NCI-H2171 (cell line): ENCODE results near the gene CADPS.

ENCODE experiments used
- DNase-seq: peaks from one replicate; lab custom pipeline; 2025; lab: John Stamatoyannopoulos, UW

The CADPS gene

DNA sequence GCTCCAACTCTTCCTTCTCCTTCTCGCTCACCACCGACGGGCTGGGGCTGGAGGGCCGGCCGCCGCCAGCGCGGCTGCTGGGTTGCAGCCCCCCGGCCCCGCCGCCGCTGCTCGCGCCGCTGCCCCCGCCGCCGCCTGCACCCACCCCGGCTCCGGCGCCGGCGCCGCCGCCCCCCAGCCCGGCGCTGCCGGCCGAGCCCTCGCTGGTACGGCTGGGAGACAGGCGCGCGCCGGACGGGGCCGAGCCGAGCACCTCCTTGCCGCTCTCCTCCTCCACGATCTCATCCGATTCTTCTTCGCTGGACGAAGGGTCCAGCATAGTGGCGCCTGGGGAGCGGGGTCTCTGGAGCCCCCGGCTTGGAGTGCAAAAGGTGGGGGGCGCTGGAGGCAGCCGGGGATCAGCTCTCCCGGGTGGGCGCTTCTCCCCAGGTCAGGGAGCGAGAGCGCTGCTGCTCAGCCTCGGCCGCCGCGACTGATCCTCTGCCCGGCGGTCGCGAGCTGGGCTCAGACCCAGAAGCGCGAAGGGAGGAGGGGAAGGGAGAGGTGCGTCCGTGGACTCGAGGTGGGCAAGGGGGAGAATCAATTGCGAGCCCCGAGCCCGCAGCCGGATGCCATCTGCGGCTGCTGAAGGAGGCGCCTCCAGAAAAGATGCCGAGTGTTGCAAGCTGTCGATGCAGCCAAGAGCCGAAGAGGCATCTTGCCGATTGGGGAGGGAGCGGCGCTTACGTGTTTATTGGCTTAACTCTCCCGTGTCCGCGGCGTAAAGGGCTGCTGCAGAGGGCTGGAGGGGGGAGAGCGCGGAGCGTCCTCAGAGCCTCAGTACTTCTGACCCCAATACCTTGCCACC is at the start of gene CADPS:
Gene CADPS (minus strand): TSS at position 706 of the 847 bp plus-strand sequence. CDS start 387 bp downstream, at position 319.
- peak; percentile 62 for DNase-seq

- DNase-seq, result no peak
Measured at GRCh38 chr3:62923066-62923465, 47.9 kb upstream of the CADPS start.

DNA sequence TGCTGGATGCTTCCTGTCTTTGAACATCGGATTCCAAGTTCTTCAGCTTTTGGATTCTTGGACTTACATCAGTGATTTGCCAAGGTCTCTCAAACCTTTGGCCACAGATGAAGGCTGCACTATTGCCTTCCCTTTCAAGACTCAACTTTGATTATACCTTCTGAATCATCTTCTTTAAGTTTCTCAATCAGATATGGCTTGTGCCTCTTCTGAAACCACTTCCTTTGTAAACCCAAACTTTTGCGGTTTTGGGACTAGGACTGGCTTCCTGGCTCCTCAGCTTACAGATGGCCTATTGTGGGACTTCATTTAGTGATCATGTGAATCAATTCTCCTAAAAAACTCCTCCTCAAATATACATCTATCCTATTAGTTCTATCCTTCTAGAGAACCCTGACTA is 47.1 kb upstream of the CADPS start:
- DNase-seq, result no peak

DNA sequence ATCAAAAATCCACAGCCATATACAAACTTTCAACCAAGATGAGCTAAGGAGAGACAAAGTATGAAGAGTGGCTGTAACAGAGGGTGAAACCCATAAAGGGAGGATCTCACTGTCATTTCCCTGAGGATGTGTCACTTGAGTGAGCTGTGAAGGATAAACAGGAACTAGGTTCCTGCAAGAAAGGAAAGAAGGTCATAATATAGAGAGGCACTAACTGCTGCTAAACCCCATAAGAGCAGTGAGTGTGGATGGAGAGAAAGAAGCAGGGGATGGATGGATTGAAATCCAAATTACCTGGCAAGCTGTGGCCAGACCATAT is 45.2 kb upstream of the CADPS start:
- no peak for DNase-seq

GRCh38 chr3:62919784-62920465 is 44.7 kb upstream of the CADPS start:
- no peak for DNase-seq

DNA sequence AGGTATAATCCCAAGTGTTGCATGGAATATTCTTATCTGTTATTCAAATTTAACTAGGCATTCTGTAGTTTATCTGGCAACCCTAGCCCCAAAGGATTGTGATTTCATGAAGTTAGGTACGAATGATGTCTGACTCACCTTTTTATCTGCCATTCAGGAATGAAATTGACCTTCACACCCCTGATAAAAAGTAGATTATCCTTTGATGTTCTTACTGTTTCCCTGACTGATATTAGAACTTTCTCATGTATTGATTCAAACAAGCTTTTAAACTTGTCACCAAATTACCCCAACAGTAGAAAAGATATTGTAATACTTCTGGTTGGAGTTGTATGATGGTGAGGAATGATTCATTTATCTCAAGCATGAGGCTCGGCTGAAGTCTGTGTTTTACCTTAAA is 43.6 kb upstream of the CADPS start:
- no peak for DNase-seq

DNA sequence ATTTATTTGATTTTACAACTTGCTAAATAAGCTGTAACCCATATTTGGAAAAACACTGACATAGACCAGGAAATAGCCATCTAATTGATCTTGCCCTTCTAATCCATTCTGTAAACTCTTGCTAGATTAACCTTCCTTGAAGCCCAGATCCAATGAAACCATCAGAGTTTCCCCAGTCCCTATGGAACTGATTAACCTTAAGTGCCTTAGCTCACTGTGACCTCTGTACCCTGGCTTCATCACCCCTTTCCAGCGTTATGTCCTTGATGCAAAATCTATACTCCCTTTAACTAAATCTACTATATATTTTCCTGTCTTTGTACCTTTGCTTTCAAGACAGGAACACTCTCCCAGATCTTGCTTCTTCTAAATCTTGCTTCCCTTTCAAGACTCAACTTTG is 42.9 kb upstream of the CADPS start:
- DNase-seq, result no peak

- DNase-seq, result no peak
Measured at GRCh38 chr3:62911526-62911925, 36.3 kb upstream of the CADPS start.

DNA sequence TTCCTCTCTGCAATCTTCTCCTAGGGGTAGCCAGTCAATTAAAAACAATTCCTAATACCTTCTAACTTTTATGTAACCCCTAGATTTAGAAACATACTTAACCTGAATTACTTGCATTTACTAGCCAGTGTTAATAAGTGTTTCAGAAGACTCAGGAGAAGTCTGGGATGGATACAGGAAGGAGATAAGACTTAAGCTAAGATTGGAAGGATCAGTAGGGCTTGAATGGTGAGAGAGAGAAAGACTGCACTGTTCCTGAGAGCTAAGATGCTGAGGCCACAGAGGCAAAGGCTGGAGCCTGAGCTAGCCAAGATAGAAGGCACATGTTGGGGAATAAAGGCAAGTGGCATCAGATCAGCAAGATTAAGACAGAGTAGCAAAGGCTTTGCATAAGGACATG is 30.1 kb upstream of the CADPS start:
- no peak for DNase-seq

DNA sequence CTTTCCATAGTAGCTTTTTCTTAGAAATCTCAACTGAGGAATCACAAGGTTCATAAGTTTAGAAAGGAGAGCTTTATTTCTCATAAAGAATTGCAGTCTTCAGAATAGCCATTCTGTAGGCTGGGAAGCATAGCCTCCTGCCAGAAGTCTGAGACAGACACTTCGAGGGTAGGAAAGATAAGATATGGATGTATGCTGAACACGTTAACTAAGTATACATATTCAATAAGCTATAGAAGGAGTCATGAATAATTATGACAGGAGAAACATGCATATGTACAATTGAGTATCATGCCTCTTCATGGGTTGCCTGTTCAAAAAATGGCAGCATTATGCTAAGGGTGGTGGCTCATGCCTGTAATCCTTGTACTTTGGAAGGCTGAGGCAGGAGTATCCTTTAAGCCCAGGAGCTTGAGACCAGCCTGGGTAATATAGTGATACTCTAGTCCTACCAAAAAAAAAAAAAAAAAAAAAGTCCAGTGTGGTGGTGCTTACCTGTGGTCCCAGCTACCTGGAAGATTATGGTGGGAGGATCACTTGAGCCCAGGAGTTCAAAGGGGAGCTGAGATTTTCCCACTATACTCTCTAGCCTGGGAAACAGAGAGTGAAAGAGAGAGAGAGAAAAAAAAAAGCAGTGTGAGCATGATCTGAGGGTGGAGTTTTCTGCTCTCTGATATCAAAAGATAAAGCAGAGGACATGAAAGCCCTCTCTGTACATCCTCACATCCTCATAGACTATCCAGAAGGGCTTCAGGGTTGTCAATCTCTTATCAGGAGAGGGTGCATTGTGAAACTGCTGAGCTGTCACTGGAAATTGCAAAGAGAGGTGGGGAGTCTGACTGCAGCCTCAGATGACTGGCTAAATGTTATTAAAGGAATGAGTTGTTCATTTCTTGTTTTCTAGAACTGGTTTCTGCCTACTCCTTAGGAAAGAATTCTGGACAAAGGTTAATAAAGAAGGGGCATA is 23.6 kb upstream of the CADPS start:
- DNase-seq, result no peak

- DNase-seq, result no peak
Measured at GRCh38 chr3:62895901-62896300, 20.7 kb upstream of the CADPS start.

DNA sequence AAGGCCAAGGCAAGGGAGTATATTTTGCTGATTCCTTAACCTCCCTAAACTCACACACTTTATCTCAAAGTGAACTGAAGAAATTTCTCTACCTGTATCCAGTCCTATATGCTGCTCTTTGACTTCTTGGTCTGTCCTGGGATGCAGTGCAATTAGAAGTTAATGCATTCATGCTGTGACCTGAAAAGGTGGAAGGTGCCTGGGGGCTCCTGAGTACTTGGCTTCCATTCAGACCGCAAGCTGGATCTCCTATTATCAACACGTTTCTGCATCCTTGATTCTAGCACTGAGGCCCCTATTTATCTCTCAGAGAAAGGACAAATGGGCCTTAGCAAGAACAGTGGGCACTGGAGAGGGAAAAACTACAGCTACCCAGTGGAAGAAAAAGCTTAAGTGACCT is 17.7 kb upstream of the CADPS start:
- no peak for DNase-seq

GRCh38 chr3:62892045-62892444 is 16.8 kb upstream of the CADPS start:
- no peak for DNase-seq

GRCh38 chr3:62888778-62889177 is 13.6 kb upstream of the CADPS start:
- DNase-seq, result no peak

DNA sequence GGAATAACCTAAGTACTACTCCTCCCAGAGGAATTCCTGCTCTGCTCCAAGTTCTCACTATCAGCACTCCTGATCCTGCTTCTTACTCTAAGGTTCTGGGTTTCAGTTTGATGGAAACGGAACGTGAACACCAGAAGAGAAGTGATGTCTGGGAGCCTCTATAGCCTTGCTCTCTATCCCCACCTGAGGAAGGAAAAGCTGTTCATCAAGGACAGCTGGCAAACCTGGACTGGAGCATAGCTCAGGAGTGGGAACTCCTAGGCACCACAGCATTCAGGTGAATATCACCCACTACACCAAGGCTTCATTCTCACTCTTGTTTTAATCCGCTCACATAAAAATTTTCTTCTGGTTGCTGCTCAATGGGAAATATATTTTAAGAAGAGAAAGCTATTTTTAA is 13.0 kb upstream of the CADPS start:
- peak; percentile 28 for DNase-seq

DNA sequence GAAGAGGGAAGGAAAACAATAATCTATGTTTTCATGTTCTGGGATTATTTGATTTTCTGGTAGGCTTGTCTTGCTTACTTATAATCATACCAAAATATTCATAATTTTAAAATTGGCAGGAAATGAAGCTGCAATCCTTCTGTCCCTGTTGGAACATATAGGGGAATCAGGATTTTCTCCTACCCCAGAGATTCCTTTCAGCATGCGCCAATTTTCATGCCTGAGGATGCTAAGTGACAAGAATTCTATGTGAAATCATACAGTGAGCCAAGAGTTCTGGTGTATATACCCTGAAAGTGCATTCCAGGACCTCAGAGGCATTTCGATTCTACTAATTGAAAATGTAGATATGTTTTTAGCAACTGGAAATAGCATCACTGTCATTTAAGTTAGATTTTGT is 9.9 kb upstream of the CADPS start:
- no peak for DNase-seq

DNA sequence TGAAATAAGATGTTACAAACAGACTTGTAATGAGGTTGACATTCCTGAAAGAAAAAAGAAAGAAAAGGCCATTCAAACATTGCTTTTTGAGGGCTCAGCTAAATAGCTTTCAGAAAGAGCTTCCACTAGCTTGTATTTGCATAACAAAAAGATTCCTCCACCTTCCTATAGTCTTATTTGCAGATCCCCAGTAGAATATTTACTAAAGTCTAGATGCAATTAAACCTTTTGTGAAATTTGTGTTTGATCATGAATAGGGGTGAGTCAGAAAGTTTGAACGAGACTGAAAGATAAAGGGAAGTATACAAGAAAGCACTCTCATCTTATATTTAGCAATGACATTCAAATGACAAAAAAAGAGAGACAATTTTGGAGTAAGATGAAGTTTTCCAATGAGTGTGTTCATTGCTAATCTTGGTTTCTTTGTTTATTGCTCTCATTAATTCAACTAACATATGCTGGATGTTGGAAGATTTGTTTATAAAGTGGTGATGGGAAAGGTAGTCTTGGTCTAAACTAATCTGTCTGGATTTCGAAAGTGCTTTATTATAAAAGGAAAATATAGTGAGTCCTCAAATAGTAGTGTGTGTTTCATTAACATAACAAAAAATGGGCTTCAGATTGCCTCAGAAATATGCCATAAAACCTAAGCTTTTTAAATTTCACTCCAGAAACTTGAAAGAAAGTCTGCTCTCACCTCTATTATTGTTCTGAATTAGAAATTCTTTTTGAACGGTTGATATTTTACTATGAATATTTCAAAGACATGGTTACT is 9.1 kb upstream of the CADPS start:
- no peak for DNase-seq

GRCh38 chr3:62882676-62883200 is 7.5 kb upstream of the CADPS start:
- no peak for DNase-seq

GRCh38 chr3:62876064-62876463 is 848 bp upstream of the CADPS start:
- DNase-seq, result no peak

DNA sequence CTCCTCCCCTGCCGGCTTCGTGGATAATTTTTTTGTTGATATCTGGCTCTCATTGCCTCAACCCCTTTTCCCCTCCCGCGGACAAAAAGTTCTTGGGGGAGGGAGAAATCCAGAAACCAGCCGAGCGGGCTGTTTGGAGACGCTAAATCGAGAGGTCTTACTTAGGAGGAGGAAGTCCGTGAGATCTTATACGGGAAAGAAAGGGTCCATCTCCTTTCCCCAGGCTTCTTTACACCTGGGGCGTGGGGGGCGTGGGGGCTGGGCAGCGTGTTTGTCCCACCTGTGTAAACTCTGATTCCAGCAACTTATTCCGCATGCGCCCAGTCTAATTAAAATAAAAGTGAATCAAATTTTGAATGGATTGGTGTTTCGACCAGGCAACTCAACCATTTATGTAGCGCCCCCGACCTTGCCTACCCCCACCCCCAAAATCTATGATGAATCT is 364 bp upstream of the CADPS start:
- DNase-seq, result no peak
